ENCODE measurements around the gene SAMM50. TPM values are rescaled to one million over a fixed set of nuclear protein-coding genes. Genes with fewer than 3 reads are reported as not detected.
A peak's percentile ranks its signal among the peaks of the same experiment; 100 is the strongest.

SAMM50 gene
- total and polyA plus RNA-seq, 2 donors (not counting 3 experiments of a cell fraction or from before 2014, with no cell fraction given), result 42.9 to 56.2 TPM

DNA sequence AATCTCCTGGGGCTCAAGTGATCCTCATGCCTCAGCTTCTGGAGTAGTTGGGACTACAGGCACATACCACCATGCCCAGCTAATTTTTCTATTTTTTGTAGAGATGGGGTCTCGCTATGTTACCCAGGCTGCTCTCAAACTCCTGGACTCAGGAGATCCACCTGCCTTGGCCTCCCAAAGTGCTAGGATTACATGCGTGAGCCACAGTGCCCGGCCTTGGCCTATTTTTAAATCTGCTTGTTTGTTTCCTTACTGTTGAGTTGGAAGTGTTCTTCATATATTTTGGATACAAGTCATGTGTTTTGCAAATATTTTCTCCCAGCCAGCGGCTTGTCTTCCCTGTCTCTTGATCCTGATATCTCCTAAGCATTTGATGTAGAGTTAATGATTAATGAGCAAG, 73.8 kb downstream of the SAMM50 start:
- Histone ChIP-seq H4K20me1 (replicated peaks; ENCODE audit: control insufficient read depth, extremely low read depth, insufficient read depth, low read length) (no peaks in the 10 kb centered on the region), H3K27ac (ENCODE audit: insufficient read depth, low read depth, low read length) (no peak overlapping the region), H3K27me3 (ENCODE audit: control insufficient read depth in 2 of 2, insufficient read depth in 2 of 2, low read length in 2 of 2) (no peaks in the 10 kb centered on the region), H3K9me3 (replicated peaks; ENCODE audit: control insufficient read depth, insufficient read depth, low read length) (no peaks in the 10 kb centered on the region), H3K36me3 (ENCODE audit: control insufficient read depth in 2 of 2, extremely low read depth in 1 of 2, insufficient read depth in 2 of 2, low read length in 2 of 2) (peaks cover 0 to 4% of the 10 kb centered on the region in 2 experiments), H3K79me2 (ENCODE audit: control insufficient read depth, insufficient read depth, low read length) (peaks cover 78% of the 10 kb centered on the region), H3K4me2 (ENCODE audit: insufficient read depth, low read length) (no peak overlapping the region), H3K9me1 (replicated peaks; ENCODE audit: control insufficient read depth, extremely low read depth, insufficient read depth, low read length) (no peaks in the 10 kb centered on the region), H3K4me1 (ENCODE audit: control insufficient read depth, extremely low read depth, insufficient read depth, low read length) (peaks cover 57% of the 10 kb centered on the region), H3K9ac (replicated peaks; ENCODE audit: extremely low read depth, insufficient read depth, low read length) (no peak overlapping the region), H3K4me3 (replicated peaks in 1 of 3; ENCODE audit: insufficient read depth in 1 of 3, low read depth in 1 of 3, low read length in 3 of 3) (no peak overlapping the region), H2AFZ (ENCODE audit: low read depth, low read length) (no peak overlapping the region)
- TF ChIP-seq, protein P1, sequence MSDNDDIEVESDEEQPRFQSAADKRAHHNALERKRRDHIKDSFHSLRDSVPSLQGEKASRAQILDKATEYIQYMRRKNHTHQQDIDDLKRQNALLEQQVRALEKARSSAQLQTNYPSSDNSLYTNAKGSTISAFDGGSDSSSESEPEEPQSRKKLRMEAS (IDR thresholded peaks at IDR 0.05; ENCODE audit: insufficient read depth, insufficient read length), result no peak
- TF ChIP-seq JUN (IDR thresholded peaks at IDR 0.05; ENCODE audit: borderline replicate concordance, insufficient read depth, insufficient read length, low read depth) (no peak), POLR2AphosphoS5 (IDR thresholded peaks at IDR 0.05; ENCODE audit: insufficient read depth, low read depth, low read length) (no peak), GATA2 (IDR thresholded peaks at IDR 0.05; ENCODE audit: insufficient read depth, insufficient read length, low read depth, low read length) (no peak), EZH2 (IDR thresholded peaks at IDR 0.05; ENCODE audit: borderline replicate concordance, low read depth, low read length, severe bottlenecking) (no peak), POLR2A (IDR thresholded peaks at IDR 0.05; ENCODE audit: low read depth, low read length) (no peak), MYC (IDR thresholded peaks at IDR 0.05; ENCODE audit: low read depth, low read length) (no peak), FOS (IDR thresholded peaks at IDR 0.05; ENCODE audit: borderline replicate concordance, insufficient read depth, low read length) (no peak)
- TF ChIP-seq, protein P2, sequence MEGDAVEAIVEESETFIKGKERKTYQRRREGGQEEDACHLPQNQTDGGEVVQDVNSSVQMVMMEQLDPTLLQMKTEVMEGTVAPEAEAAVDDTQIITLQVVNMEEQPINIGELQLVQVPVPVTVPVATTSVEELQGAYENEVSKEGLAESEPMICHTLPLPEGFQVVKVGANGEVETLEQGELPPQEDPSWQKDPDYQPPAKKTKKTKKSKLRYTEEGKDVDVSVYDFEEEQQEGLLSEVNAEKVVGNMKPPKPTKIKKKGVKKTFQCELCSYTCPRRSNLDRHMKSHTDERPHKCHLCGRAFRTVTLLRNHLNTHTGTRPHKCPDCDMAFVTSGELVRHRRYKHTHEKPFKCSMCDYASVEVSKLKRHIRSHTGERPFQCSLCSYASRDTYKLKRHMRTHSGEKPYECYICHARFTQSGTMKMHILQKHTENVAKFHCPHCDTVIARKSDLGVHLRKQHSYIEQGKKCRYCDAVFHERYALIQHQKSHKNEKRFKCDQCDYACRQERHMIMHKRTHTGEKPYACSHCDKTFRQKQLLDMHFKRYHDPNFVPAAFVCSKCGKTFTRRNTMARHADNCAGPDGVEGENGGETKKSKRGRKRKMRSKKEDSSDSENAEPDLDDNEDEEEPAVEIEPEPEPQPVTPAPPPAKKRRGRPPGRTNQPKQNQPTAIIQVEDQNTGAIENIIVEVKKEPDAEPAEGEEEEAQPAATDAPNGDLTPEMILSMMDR (IDR thresholded peaks at IDR 0.05; ENCODE audit: extremely low read depth in 1 of 2, insufficient read depth in 1 of 2, low read depth in 1 of 2, low read length in 2 of 2), result no peak
- DNase-seq (ENCODE audit: low read depth, low spot score) (no peak), FAIRE-seq (peak; percentile 60)
- dilution Hi-C loops (cut with MboI; ENCODE audit: extremely low pct_ligation_motif_present, low sequenced_read_pairs) (no loop called here), intact Hi-C loops (cut with micrococcal nuclease) (loop anchor here (5.0 to 10.0 kb wide), 2 partner anchors 38 to 1286 kb away; no protein-coding TSS in a partner anchor)
- ChIA-PET POLR2A (no interaction called here), CTCF (interaction anchor here (0.9 to 1.4 kb wide), 2 partner anchors 36 to 57 kb away, joined by 3 to 4 read pairs; no protein-coding TSS in a partner anchor)
- no TSS peak for BruUV-seq (replicated peaks)

Data from endothelial cell of umbilical vein (primary cell).